G401 (cell line): ENCODE measurements around the gene IL1B. TPM values are rescaled to one million over a fixed set of nuclear protein-coding genes. Genes with fewer than 3 reads are reported as not detected.
"Not testable (repeated sequence)": the region's sequence is repeated elsewhere in the genome, so short reads cannot be mapped to it uniquely, and the experiment has no call there.

Experiments
- DNase-seq: peaks from one replicate; pipeline ENCODE4 v3.0.0-alpha.2; 2015; ENCODE audit warnings: low spot score
- in situ Hi-C: cut with HindIII; loops from 2 replicates; pipeline ENCODE4 v1.10.0; 2016; ENCODE audit warnings: low sequenced_read_pairs, mixed read lengths
- total RNA-seq: library from RNA; depleted of rRNA; stranded (reverse); fragments of >200 nt; shearing (Covaris generic); gene quantifications from 2 replicates; pipeline ENCODE4 v1.2.3, GENCODE V29; 2014

IL1B gene
- total RNA-seq, 1 experiment from 2014 or later = not detected

GRCh38 chr2:112859406-112860183, 23.0 kb upstream of the IL1B start:
- in situ Hi-C loops, DNase-seq: not testable (repeated sequence)

GRCh38 chr2:112850588-112850987, 14.0 kb upstream of the IL1B start:
- DNase-seq = no peak
- in situ Hi-C loops = no loop called here

GRCh38 chr2:112849956-112850355, 13.4 kb upstream of the IL1B start:
- in situ Hi-C loops = no loop called here
- no peak for DNase-seq

- no peak for DNase-seq
- in situ Hi-C loops = no loop called here
These were observed 12.3 kb upstream of the IL1B start for GRCh38 chr2:112848833-112849232.

GRCh38 chr2:112846031-112846430, 9.5 kb upstream of the IL1B start:
- no peak for DNase-seq
- in situ Hi-C loops = no loop called here

- in situ Hi-C loops = no loop called here
- DNase-seq = no peak
These were observed 7.3 kb upstream of the IL1B start for GRCh38 chr2:112843836-112844235.

- DNase-seq = no peak
- in situ Hi-C loops = no loop called here
These were observed 6.7 kb upstream of the IL1B start for GRCh38 chr2:112843288-112843687.

- in situ Hi-C loops = no loop called here
- no peak for DNase-seq
These were observed 4.9 kb upstream of the IL1B start for GRCh38 chr2:112841295-112842044.

- DNase-seq = no peak
- in situ Hi-C loops = no loop called here
These were observed 3.5 kb upstream of the IL1B start for GRCh38 chr2:112840068-112840445.

GRCh38 chr2:112839407-112840067, 3.0 kb upstream of the IL1B start:
- DNase-seq = no peak
- in situ Hi-C loops = no loop called here

GRCh38 chr2:112836163-112836560, 417 bp downstream of the IL1B start:
- in situ Hi-C loops = no loop called here
- no peak for DNase-seq

- DNase-seq = no peak
- in situ Hi-C loops = no loop called here
These were observed 930 bp downstream of the IL1B start for GRCh38 chr2:112835536-112836162.

GRCh38 chr2:112835061-112835501, 1.5 kb downstream of the IL1B start:
- no peak for DNase-seq
- in situ Hi-C loops = no loop called here

- no peak for DNase-seq
- in situ Hi-C loops = no loop called here
These were observed 2.1 kb downstream of the IL1B start for GRCh38 chr2:112834396-112835037.

- no peak for DNase-seq
- in situ Hi-C loops = no loop called here
These were observed 2.6 kb downstream of the IL1B start for GRCh38 chr2:112833976-112834375.

GRCh38 chr2:112833639-112833931, 3.0 kb downstream of the IL1B start:
- DNase-seq, in situ Hi-C loops: not testable (repeated sequence)

GRCh38 chr2:112832841-112833638, 3.5 kb downstream of the IL1B start:
- in situ Hi-C loops = no loop called here
- DNase-seq = no peak

GRCh38 chr2:112831946-112832840, 4.4 kb downstream of the IL1B start:
- no peak for DNase-seq
- in situ Hi-C loops = no loop called here
